GM18907 (cell line): ENCODE measurements around the gene PCNT.

Experiments used
- ATAC-seq: cut with Tn5 transposase; IDR thresholded peaks from one replicate; pipeline ENCODE4 v1.9.1; 2021; ENCODE audit warnings: mild to moderate bottlenecking, moderate library complexity; ENCODE audit not compliant: unreplicated experiment

The PCNT gene

DNA sequence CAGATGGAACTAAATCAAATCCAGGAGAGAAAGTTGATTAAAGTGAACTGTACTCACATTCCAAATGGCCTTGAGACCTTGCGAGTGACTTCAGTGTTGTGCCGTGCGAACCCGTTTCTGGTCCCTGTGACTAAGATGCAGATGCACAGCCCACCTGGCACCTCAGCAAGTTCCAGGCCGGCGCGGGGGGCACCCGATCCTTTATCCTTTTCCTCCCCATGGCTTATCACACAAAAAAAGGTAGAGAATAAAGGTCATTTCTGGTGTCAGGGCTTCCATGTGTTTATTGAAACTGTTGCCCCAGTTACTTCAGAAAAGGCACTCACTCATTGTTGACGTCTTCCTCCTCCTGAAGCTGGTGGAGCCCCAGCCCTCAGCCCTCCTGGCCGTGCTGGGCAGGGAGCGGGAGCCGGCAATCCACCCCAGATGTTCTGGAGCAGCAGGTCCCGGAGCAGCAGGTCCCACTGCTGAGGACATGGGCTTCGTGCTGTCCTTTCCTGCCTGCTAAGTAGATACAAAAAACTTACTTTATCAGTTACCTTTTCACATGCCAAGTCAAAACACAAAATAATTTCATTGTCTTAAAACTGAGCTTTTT, 53.0 kb downstream of the PCNT start:
- no peak for ATAC-seq

DNA sequence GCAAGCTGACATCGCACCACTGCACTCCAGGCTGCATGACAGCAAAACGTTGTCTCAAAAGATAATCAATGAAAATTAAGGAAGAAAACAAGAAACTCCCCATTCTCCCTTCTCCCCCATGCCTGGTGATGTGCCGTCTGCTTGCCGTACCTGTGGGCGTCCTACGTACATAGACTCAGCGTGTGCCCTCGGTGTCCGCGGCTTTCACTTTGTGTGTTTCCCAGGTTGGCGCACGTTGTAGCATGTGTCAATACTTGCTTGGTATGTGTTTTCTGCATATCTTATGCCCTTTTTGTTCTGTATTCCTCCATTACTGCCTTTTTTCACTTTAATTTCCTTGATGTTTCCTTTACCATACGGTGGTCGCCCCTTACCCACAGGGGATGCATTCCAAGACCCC, 53.8 kb downstream of the PCNT start:
- no peak for ATAC-seq

DNA sequence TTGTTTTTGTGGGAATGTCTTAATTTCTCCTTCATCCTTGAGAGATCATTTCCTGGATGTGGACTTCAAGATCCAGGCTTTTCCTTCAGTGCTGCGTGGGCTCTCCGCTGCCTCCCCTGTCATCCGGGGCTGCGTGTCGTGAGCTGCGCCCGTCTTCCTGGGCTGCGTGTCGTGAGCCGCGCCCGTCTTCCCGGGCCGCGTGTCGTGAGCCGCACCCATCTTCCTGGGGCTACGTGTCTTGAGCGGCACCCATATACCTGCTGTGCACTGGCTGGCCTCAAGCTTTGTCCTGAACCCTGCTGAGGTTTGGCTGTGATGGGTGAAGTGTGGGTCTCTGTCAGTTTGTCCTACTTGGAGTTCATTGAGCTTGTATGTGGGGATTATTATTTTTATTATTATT, 55.1 kb downstream of the PCNT start:
- no peak for ATAC-seq

DNA sequence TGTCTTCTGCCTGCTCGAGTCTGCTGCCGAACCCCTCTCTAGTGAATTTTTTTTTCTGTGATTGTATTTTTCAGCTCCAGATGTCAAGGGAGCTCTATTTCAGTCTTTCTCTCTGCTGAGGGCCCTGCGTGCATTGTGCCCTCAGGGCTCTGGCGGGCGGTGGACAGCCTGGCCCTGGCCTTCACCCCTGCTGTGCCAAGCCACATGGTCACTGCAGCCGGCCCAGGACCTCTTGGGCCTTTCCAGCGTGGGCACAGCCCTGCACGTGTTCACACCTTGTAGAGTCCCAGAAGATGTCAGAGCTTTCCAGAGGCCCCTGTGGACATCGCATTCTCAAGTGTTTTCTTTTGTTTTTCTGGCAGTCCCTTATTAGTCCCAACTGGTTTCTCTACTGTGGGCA, 55.7 kb downstream of the PCNT start:
- no peak for ATAC-seq

- no peak for ATAC-seq
Measured at GRCh38 chr21:46381541-46381940, 57.6 kb downstream of the PCNT start.

- ATAC-seq, result no peak
Measured at GRCh38 chr21:46384556-46384955, 60.6 kb downstream of the PCNT start.

DNA sequence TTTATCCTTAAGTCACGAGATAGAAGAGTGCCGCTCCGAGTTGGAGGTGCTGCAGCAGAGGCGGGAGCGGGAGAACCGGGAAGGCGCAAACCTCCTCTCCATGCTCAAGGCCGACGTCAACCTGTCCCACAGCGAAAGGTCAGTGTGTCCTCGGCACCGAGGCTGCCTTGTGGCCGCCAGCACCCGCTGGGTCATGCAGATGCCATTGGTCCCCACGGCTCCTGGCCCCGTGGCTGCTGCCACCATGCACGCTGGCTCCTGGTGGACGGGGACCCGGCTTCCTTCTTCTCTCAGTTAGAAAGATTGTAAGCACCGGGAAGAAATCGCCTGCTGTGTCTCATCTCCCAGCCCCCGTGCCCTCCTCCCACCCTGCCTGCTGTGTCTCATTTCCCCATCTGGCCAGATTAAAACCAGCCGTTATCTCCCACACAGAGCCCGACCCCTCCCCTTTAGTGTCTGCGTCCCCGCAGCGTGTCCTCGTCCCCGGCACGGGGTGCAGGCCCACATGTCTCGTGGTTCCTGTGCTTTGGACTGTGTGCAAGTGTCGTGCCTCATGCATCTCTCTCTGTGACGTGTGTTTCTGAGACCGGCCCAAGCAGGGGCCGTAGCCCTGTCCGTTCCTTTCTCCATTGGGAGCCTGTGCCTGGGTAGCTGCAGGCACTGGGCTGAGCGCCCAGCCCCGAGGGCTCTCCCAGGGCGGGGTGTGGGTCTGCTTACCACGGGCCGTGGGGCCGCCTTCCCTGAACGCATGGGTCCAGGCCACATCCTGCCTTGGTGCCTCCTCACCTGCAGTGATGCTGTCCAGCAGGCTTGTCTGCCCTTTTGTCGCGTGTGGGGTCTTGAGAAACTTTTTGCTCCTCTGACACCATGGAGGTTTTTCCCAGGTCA, 62.1 kb downstream of the PCNT start:
- no peak for ATAC-seq

- ATAC-seq, result no peak
Measured at GRCh38 chr21:46386734-46387088, 62.8 kb downstream of the PCNT start.

DNA sequence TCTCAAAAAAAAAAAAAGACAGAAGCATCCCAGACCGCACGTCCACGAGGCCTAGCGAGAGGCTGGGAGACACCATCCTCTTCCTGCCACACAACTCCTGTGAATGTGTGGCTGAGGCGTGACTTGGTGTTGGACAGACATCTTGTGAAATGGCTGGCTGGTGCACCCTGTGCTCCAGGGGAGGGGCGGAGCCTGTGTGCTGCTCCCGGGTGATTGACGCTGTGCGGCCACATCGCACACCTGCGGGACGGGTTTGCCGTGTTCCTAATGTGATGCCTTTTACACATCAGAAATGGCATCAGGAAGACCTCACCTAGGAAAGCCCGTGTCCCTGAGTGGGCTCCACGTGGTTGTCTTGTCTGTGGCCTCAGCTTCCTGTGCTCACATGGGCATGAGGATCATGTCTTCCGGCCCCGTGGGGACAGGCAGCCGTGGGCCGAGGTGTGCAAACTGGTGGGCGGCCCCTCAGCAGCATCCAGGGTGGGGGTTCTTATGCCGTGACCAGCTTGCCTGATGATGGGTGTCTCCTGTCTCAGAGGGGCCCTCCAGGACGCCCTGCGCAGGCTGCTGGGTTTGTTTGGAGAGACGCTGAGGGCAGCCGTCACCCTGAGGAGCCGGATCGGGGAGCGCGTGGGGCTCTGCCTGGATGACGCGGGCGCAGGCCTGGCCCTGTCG, 64.4 kb downstream of the PCNT start:
- ATAC-seq, result no peak

DNA sequence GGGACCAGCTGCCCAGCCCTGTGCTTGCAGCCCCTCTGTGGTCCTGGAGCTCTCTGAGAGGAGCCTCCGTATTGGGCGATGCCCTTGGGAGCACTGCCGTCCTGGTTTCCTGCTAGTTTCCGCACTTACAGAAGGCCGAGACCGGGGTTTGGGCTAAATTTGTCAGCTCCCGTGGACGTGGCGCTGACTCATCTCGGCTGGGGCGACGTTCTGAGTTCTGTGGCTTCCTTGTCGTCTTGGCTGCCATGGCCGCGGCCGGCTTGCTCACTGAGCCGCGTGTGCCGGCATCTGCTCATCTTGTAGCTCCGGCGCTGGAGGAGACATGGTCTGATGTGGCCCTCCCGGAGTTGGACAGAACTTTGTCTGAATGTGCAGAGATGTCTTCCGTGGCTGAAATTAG, 64.9 kb downstream of the PCNT start:
- ATAC-seq, result no peak

GRCh38 chr21:46390603-46391545, 66.9 kb downstream of the PCNT start:
- ATAC-seq, result no peak

DNA sequence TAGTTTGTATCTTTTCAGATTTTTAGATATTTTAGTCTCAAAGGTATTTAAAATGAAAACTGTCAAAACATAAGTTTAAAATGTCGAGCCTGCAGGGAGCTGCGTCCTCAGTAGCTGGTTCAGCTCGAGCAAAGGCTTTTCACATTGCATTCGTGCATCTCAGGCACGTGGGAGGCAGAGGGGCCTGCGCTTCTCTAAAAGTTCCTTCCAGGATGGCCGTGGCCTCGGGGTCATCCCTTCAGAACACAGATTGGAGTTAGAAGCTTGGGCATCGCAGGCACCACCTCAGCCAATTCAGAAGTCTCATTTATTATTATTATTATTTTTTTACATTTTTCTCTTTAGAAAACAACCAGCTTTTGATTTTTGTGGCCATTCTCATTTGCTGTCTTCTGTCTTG, 67.8 kb downstream of the PCNT start:
- no peak for ATAC-seq

DNA sequence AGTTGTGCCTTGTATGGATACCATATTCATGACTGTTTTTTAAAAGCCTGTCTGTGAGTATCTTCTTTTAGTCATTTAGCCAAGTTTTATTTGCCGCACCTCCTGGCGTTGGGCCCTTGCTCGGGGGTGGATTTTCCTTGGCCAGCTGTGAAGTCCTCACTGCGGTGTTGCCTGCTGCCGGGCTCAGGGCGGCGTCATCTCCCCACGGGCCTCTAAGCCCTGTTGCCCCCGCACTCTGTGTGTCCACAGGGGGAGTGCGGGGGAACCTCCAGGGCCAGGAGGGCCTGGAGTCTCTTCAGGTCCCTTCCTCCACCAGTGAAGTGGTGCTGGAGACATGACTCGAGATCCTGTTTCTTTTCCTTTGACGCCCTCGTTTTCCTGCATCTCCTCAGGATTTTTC, 69.0 kb downstream of the PCNT start:
- ATAC-seq, result no peak

GRCh38 chr21:46393451-46393940, 69.5 kb downstream of the PCNT start:
- ATAC-seq, result no peak

GRCh38 chr21:46393941-46394594, 70.1 kb downstream of the PCNT start:
- ATAC-seq, result no peak

- no peak for ATAC-seq
Measured at GRCh38 chr21:46394595-46395104, 70.7 kb downstream of the PCNT start.

DNA sequence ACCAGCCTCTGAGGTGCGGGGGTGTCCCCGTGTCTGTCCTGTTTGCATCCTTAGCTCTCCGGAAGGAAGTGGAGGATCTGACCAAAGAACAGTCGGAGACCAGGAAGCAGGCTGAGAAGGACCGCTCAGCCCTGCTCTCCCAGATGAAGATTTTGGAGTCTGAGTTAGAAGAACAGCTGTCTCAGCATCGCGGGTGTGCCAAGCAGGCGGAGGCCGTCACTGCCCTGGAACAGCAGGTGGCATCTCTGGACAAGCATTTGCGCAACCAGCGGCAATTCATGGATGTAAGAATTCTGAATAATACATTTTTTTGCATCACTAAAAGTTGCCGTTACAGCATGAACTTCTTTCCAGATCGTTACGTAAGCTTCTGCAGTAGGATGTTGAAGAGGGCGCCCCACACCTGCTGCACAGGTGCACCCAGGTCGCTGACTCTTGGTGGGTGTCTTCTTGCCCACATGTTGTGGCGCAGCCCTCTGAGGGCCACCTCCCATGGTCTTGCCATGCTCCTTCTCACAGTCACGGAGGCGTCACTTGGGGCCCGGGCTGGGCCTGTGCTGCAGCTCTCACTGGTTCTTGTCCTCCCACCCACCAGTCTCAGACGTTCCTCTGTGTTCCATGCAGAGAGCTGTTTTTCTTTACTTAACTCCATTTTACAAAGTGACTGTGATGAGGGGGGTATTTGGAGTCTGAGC, 73.4 kb downstream of the PCNT start:
- no peak for ATAC-seq

GRCh38 chr21:46397993-46398392, 74.0 kb downstream of the PCNT start:
- ATAC-seq, result no peak

DNA sequence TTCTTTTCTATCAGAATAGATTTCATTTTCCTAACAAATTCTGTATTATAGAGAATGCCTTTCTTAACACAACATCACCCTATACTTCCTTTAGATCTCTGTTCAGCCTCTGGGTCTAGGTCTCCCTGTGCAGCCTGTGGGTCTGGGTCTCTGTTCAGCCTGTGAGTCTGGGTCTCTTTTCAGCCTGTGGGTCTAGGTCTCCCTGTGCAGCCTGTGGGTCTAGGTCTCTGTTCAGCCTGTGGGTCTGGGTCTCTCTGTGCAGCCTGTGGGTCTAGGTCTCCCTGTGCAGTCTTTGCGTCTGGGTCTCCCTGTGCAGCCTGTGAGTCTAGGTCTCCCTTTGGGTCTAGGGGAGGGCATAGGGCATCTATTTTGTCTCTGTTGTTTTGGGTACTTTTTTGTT, 75.2 kb downstream of the PCNT start:
- no peak for ATAC-seq

- no peak for ATAC-seq
Measured at GRCh38 chr21:46399686-46400085, 75.7 kb downstream of the PCNT start.
